ENCODE measurements around the gene ZMYND10. TPM values are rescaled to one million over a fixed set of nuclear protein-coding genes. Genes with fewer than 3 reads are reported as not detected.
A peak's percentile ranks its signal among the peaks of the same experiment; 100 is the strongest.

The ZMYND10 gene
- total RNA-seq, 1 donor from 2014 or later = 32.8 TPM

GRCh38 chr3:50319181-50319893 is 26.2 kb downstream of the ZMYND10 start:
- Histone ChIP-seq H3K9me3 (no peaks in the 10 kb centered on the region), H3K27ac (peak overlapping the region; percentile 98), H3K4me1 (peaks cover 88% of the 10 kb centered on the region), H3K4me3 (peak overlapping the region; percentile 91), H3K36me3 (peaks cover 47% of the 10 kb centered on the region), H3K27me3 (ENCODE audit: low read depth) (no peaks in the 10 kb centered on the region)
- TF ChIP-seq CTCF (IDR thresholded peaks at IDR 0.05) = no peak
- intact Hi-C loops (cut with DNase I) = no loop called here
- DNase-seq = no peak
- no peak for ATAC-seq

GRCh38 chr3:50318615-50319014 is 26.9 kb downstream of the ZMYND10 start:
- H3K27me3 ChIP-seq (ENCODE audit: low read depth) = no peaks in the 10 kb centered on the region
- peak overlapping the region; percentile 98 for H3K27ac ChIP-seq
- H3K36me3 ChIP-seq = peaks cover 47% of the 10 kb centered on the region
- peak; percentile 61 for DNase-seq
- intact Hi-C loops (cut with DNase I) = no loop called here
- no peak for ATAC-seq
- no peak for TF ChIP-seq CTCF (IDR thresholded peaks at IDR 0.05)
- peaks cover 88% of the 10 kb centered on the region for H3K4me1 ChIP-seq
- no peaks in the 10 kb centered on the region for H3K9me3 ChIP-seq
- peak overlapping the region; percentile 91 for H3K4me3 ChIP-seq

DNA sequence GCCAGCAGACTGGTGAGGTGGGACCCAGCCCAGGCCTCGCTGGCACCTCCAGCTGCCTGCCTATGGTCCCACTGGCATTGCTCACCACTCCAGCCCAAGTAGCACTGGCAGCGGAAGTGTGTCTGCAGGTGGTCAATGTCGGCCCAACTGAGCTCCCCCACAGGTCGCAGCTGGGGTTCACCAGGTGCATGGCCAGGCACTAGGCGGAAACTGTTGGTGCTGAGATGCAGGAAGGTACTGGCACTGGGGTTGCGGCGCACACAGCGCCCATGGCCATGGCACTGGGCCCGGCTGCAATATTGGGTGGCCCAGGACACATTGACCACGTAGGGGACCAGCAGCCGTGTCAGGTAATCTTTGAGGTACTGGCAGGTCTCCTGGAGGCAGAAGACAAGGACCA is 27.4 kb downstream of the ZMYND10 start:
- peak overlapping the region; percentile 98 for H3K27ac ChIP-seq
- peak overlapping the region; percentile 91 for H3K4me3 ChIP-seq

DNA sequence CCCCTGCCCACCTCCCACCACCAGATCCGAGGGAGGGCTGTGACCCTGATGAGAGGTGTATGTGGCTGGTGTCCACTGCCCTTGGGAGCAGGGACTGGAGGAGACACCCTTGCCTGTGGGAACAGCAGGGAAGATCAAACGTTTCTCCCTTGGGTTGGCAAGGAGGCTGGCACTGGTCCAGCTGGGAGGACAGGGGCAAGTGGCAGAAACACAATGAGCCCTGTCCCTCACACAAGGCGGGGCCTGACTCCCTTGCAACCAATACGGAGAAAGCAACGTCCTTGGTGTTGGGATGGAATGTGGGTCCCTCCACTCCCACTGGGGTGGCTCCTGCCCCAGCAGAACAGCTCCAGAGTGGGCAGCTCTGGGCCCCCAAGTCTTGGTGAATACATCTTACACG is 28.2 kb downstream of the ZMYND10 start:
- no peak for TF ChIP-seq CTCF (IDR thresholded peaks at IDR 0.05)
- H3K36me3 ChIP-seq = peaks cover 47% of the 10 kb centered on the region
- no peaks in the 10 kb centered on the region for H3K9me3 ChIP-seq
- DNase-seq = peak; percentile 71
- peak overlapping the region; percentile 98 for H3K27ac ChIP-seq
- H3K4me3 ChIP-seq = peak overlapping the region; percentile 91
- peaks cover 81% of the 10 kb centered on the region for H3K4me1 ChIP-seq
- no peaks in the 10 kb centered on the region for H3K27me3 ChIP-seq (ENCODE audit: low read depth)
- intact Hi-C loops (cut with DNase I) = no loop called here
- ATAC-seq = no peak

More for the DNA sequence above, 27.4 kb downstream of the ZMYND10 start:
- Histone ChIP-seq H3K36me3 (peaks cover 47% of the 10 kb centered on the region), H3K27me3 (ENCODE audit: low read depth) (no peaks in the 10 kb centered on the region), H3K9me3 (no peaks in the 10 kb centered on the region), H3K4me1 (peaks cover 88% of the 10 kb centered on the region)
- intact Hi-C loops (cut with DNase I) = no loop called here
- DNase-seq (no peak), ATAC-seq (no peak)
- TF ChIP-seq CTCF (IDR thresholded peaks at IDR 0.05) = no peak

DNA sequence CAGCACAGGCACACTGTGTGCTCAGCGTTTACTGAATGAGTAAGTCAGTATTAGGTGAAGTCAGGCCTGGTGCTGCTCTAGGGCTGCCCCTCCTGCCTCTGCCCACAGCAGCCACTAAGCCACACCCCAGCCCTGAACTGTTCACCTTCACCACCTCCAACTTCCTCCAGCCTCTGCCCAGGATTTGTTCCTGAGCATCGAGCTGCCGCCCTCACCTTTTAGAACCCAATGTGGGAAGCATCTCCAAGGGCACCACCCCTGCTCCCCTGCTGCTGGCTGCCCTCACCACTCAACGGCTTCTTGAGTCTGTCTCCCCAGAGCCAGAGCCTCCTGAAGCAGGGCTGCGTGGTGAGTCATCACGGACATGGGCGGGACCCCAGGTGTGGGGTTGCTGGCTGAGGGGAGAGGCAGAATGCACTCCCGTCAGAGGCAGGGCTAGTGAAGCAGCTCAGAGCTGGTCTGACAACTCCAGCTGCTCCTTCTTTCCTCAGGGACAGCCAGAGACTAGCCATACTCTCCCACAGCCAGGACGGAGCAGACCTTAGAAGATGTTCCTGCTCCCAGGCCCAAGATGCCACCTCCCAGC is 28.8 kb downstream of the ZMYND10 start:
- ATAC-seq = peak; percentile 82 to 84
- Histone ChIP-seq H3K9me3 (no peaks in the 10 kb centered on the region), H3K27me3 (ENCODE audit: low read depth) (no peaks in the 10 kb centered on the region), H3K36me3 (peaks cover 47% of the 10 kb centered on the region), H3K4me3 (peak overlapping the region; percentile 91), H3K27ac (peak overlapping the region; percentile 98), H3K4me1 (peaks cover 75% of the 10 kb centered on the region)
- intact Hi-C loops (cut with DNase I) = no loop called here
- TF ChIP-seq CTCF (IDR thresholded peaks at IDR 0.05) = no peak
- DNase-seq = peak; percentile 93
